GM18519 (cell line): ENCODE results near the gene USP9X.
"Not testable (repeated sequence)": the region's sequence is repeated elsewhere in the genome, so short reads cannot be mapped to it uniquely, and the experiment has no call there.

Experiments used
- ATAC-seq: cut with Tn5 transposase; IDR thresholded peaks from one replicate; pipeline ENCODE4 v1.9.1; 2021; ENCODE audit warnings: mild to moderate bottlenecking, moderate library complexity; ENCODE audit not compliant: unreplicated experiment, low FRiP score

The USP9X gene

GRCh38 chrX:41118156-41118555, 32.9 kb downstream of the USP9X start:
- ATAC-seq, result no peak

DNA sequence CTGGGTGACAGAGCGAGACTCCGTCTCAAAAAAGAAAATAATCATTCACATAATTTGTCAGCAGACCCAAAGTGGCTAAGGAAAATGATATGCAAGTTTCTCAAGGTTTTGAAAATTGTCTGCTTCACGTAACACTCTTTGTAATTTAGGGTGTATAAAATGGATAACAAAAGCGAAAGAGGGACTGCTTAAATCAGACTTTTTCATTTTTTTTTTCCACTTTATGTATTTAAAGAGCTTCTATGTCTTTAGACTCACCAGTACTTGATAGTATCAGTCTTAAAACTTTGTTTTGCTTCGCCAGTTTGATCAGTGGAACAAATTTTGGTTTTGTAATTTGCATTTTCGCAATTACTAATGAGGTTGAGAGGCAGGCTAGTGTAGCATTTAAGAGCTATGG, 34.6 kb downstream of the USP9X start:
- ATAC-seq, result no peak

DNA sequence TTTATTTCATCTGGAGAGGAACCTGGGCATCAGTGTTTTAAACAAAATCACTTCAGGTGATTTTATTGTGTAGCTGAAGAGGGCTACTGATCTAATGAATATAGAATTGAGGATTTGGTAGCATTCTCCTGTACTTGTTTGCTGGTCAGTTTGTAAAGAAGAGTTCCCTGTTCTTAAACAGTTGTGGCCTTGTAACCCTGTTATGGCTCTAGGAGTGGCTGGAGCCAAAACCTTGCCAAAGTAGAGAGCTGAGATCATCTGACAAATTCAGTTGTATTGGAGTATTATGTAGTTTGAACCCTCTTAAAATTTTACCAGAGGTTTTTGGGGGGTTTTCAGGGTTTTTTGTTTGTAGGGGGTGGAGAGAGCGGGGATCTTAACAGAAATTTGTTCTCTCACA, 36.5 kb downstream of the USP9X start:
- no peak for ATAC-seq

DNA sequence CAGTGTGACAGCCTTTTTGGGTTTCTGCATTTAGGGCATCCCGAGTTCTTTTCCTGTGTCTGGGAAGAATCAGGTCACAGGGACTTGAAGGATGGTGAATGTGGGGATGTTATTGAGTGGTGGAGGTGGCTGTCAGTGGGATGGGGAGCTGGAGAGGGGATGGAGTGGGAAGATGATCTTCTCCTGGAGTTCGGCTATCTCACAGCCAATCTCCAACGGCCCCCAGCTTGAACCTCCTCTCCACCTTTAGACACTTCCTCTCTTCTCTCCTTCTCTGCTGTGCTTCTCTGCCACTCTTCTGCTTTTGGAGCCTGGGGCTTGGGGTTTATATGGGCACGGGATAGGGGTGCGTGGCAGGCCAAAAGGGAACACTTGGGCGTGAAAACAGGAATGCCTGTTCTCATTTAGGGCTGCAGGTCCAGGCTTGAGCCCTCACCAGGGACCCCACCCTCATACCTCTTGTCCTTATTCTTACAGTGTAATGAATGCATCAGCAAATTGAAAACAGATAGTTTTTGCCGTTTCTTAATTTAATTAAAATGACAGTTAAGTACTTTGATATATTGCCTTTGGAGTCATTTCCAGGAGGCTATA, 37.5 kb downstream of the USP9X start:
- ATAC-seq, result no peak

DNA sequence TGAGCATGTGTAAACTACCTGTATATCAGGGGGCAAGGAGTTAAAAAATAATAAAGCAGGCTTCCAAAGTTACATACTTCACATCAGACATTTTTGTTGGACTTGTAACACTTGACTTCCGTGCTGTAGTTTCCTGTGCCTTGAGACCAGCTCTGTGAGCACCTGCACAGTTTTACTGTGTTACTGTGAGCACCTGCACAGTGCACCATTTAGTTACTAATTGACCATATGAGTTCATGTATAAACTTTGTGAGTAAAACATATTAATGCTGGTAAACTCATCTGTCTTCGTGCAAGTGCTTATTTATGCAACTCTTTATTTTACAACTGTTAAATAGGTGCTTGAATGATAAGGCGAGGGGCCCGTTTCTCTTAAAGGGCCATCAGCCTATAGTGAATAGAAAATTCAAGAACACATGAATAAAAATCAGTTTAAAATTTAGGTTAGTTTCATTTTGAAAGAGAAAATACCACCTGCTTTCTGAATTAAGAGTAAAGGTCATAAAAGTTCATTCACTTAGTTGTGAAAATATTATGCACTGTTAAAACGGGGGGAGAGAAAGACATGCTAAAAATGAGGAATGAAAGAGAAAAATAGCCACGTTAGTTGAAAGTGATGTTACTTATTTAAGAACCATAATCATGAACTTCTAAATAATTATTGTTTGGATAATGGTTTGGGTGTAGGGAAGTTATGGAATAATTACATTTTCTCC, 42.4 kb downstream of the USP9X start:
- ATAC-seq, result no peak

- no peak for ATAC-seq
These were observed 43.7 kb downstream of the USP9X start for GRCh38 chrX:41128955-41129354.

- ATAC-seq, result no peak
These were observed 46.5 kb downstream of the USP9X start for GRCh38 chrX:41131766-41132165.

DNA sequence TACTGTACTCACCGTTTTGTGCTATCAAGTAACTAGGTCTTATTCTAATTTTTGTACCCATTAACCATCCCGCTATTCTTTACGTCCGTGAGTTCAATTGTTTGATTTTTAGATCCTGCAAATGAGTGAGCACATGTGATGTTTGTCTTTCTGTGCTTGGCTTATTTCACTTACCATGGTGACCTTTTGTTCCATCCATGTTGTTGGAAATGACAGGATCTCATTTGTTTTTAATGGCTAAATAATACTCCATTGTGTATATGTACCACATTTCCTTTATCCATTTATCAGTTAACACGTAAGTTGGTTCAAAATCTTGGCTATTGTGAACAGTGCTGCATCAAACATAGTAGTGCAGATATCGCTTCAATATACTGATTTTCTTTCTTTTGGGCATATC, 48.3 kb downstream of the USP9X start:
- no peak for ATAC-seq

DNA sequence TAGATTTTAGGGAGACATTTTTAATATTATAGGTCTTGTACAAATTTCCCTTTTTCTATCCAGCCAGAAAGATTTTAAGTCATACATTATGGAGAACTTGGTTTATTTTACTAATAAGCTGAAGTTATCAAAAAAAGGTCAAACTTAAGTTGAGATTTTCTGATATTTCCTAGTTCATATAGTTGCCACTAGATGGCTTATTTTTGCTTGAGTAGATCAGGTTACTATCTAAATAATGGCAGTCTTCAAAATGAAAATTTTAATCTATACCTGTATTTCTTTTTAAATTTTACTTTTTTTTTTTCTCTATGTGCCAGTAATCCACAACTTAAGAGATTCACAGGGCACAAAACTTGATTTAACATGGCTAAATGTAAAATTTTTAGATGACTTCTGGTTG, 52.3 kb downstream of the USP9X start:
- no peak for ATAC-seq

GRCh38 chrX:41142130-41142910, 57.1 kb downstream of the USP9X start:
- no peak for ATAC-seq

DNA sequence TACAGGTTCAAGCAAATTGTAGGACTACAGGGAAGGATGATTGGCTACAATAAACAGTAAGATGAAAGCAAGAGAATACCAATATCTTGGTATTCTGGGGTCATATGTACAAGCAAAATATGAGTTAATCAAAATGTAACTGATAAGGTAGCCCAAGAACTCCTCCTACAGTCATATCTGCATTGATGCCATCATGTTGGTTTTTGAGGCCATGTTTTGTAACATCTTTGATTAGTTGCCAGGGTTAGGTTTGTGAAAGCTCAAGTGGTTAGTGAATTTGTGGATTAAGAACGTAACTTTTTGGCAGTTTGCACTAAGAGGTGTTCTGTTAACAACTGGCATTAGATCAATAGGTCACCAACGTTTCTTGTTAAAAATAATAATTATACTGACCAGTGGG, 59.6 kb downstream of the USP9X start:
- no peak for ATAC-seq

DNA sequence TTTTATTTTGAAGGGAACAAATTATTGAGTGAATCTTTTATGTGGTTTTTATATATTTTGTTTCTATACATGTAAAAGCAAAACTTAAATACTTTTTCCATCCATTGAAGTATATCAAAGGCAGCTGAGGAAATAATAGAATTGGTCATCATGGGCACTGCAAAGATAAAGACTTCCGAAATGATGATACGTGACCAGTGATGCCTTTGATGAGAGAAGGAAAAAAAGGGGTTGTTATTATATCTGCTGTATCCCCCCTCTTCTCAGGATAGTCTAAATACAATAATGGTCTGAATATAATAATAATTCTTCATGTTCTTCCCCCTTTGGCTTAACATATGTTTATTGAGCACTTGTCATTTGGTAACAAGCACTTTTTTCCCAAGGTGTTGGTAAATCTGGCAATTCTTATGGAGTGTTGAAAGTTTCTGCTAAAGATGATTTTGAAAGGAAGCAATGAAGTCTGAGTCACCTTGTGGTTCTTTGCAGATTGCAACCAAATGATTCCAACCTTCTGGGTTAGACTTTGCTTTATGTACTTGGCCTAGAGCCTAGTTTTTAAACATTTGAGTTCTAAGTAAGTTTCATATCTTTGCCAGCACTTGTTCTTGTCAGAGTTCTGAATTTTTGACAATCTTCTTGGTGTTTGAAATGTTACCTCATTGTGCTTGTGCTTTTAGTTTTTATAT, 60.8 kb downstream of the USP9X start:
- ATAC-seq, result no peak

- no peak for ATAC-seq
These were observed 63.3 kb downstream of the USP9X start for GRCh38 chrX:41148553-41148952.

- ATAC-seq, result no peak
These were observed 64.8 kb downstream of the USP9X start for GRCh38 chrX:41150043-41150442.

DNA sequence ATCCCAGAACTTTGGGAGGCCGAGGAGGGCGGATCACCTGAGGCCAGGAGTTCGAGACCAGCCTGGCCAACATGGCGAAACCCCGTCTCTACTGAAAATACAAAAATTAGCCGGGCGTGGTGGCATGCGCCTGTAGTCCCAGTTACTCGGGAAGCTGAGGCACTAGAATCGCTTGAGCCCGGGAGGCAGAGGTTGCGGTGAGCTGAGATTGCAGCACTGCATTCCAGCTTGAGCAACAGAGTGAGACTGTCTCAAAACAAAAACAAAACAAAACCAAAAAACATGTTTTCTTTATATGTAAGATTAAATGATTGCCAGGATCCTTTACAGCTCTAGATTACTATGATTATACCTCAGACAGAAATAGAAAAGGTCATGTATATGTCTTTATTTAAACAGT, 66.5 kb downstream of the USP9X start:
- not testable (repeated sequence) for ATAC-seq

DNA sequence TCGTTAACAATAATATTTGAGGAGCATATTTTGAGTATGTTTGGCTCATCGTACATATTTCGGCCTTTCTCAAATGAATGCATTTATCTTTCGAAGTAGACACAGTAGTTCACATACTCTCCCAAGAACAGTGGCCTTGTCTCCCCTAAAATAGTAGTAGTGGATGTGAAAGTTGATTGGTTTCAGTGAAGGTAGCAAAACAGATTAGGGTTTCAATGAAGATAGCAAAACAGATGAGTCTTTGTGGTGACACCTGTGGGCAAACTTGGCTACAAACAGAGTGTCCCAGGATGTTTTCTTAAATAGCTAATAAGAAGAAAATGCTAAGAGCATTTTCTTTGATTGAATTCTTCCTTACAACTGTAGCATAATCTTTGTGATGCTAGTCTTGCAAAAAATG, 67.0 kb downstream of the USP9X start:
- ATAC-seq, result no peak

DNA sequence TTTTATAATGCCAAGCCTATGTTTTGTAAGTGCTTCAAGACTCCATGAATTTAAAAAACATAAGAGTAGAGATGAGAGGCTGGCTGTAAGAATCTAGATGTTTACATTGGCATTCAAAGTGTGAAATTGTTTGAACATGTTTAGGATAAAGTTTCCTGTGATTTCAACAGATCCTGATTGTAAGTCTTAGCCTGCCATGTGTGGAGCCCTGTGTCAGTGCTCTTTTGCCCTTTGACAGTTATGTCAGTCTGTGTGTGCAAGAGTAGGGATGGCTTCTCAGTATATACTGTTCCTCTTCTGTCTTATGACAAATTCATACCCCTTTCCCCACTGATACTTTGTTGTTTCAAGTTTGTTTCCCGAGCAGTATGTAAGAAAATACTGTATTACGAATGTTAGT, 68.2 kb downstream of the USP9X start:
- ATAC-seq, result no peak

DNA sequence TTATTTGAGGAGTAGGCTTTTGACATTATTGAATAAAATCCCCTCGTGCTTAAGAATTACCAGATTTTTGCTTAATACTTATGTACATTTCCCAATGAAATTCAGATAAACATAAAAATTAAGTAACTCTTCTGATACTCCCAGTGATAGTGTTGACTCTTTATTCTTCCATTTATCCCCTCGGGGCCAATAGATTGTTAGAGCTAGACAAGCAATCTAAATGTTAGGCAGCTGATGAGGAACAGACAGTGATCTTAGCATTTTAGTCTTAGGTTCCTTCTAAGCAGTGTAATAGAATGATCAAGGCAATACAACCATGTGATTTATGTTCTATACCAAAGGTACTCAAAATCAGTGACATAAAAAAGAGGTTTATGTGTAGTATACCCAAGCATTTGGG, 68.7 kb downstream of the USP9X start:
- no peak for ATAC-seq

- no peak for ATAC-seq
These were observed 79.2 kb downstream of the USP9X start for GRCh38 chrX:41164449-41164848.

DNA sequence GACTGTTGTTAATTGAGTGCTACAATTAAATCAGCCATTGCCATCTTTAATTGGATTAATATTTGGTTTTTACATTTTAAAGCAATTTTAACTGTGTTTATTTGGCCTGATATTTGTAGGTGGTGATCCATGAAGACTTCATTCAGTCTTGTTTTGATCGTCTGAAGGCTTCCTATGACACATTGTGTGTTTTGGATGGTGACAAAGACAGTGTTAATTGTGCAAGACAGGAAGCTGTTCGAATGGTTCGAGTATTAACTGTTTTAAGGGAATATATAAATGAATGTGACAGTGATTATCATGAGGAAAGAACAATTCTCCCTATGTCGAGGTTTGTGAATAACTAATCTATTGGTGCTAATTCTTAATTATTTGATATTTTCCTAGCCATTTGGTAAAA, 82.6 kb downstream of the USP9X start:
- no peak for ATAC-seq

DNA sequence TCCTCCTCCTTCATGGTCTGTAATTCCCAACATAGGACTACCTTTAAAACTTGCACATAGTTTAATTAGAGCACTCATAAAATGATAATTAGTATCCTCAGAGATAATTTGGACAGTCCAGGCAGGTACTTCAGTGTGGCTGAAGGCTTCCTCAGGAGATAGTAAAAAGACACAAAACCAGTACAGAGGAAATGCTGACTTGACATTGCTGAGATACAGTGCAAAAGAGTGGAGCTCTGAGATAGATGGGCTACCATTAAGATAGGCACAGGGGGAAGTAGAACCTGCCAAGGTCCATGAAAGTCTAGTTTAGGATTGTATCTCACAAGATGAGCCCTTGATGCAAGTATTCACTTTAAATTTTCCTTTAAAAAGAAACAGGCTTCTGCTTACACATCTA, 91.0 kb downstream of the USP9X start:
- no peak for ATAC-seq
